AG10803 (cell line): ENCODE measurements around the gene FAM171A1.

ENCODE experiments used
- DNase-seq: peaks from one replicate; pipeline ENCODE4 v3.0.0; 2010; ENCODE audit warnings: low read depth
- H3K4me3 ChIP-seq: 2 replicates; pipeline ENCODE4 v1.5.1; 2011; ENCODE audit warnings: mild to moderate bottlenecking, low read length, control low read depth
- CTCF ChIP-seq: conservative IDR thresholded peaks from 2 replicates; pipeline ENCODE4 v1.5.1; 2011; ENCODE audit warnings: mild to moderate bottlenecking, low read length, control low read depth, inconsistent platforms

The FAM171A1 gene

DNA sequence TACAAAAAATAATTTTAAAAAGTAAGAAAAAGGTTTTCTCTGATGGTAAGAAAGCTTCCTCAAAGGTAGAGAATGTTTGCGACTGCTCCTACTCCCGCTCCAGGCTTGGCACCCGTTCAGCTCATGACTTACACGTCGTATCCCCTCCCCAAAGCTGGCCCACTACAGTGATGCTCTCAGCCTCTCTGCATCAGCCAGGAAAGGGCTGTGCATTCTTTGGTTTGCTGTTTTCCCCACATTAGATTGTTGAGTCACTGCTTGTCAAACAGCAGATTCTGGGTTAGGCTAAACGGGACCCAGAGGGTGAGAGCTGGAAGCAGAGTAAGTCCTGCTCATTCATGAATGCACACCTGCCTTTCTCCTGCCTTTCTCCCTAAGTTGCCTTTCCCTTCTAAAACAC, 147.9 kb downstream of the FAM171A1 start:
- H3K4me3 ChIP-seq = no peak overlapping the region
- TF ChIP-seq CTCF = no peak
- DNase-seq = peak; percentile 61

DNA sequence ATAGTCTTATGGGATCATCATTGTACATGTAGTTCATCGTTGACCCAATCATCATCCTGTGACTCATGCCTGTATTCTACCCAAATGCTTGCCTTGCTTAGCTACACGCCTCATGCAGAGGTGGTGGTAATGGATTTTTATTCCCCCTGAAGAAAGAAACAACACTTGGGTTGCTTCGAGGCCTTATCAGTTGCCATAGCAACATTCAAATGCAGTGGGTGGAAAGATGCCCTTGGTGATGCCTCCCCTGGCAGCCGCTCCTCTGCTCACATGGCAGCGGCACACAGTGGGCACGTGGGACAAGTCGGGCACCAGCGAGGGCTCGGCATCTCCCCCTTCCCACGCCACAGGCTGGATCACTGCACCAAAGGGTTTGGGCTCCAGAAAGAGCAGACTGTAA, 148.6 kb downstream of the FAM171A1 start:
- no peak for TF ChIP-seq CTCF
- no peak overlapping the region for H3K4me3 ChIP-seq
- DNase-seq = no peak

GRCh38 chr10:15220445-15220844, 150.6 kb downstream of the FAM171A1 start:
- TF ChIP-seq CTCF = no peak
- DNase-seq = no peak
- no peak overlapping the region for H3K4me3 ChIP-seq

DNA sequence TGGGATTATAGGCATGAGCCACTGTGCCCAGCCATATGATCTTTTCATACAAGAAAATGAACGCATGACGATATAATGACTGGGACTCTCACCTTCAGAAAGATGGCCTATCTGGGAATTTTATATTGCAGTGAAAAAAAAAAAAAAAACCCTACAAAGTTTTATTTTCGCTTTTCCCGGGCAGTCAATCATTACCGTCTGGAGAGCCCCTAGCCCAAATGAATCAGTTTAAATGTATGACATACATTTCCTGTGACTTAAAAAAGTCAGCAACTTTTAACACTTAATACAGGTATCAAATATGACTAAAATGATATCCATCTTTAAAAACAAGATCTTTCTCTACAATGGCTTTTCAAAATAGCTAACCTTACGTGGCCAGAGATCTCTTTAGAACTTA, 154.4 kb downstream of the FAM171A1 start:
- no peak for TF ChIP-seq CTCF
- H3K4me3 ChIP-seq = no peak overlapping the region
- DNase-seq = no peak

DNA sequence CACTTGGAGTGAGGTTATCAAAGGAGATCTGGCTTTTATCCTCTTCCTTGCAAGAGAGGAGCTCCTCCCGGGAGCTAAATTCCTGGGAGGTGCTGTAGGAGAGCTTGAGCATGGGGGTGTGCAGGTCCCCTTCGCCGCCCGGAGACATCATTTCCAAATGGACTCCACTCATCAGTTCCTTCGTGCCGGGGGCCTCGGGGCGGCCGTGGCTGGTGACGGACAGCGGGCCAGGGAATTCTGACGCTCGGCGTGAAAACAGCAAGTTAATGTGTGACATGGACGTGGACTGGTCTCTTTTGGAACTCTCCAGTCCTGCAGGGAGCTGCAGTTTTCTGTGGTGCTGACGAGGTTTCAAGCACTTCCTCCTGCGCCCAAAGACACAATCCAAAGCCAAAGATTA, 156.9 kb downstream of the FAM171A1 start:
- DNase-seq = no peak
- TF ChIP-seq CTCF = no peak
- no peak overlapping the region for H3K4me3 ChIP-seq

- TF ChIP-seq CTCF = no peak
- H3K4me3 ChIP-seq = no peak overlapping the region
- DNase-seq = no peak
These were observed 157.6 kb downstream of the FAM171A1 start for GRCh38 chr10:15213461-15213861.

- H3K4me3 ChIP-seq = no peak overlapping the region
- no peak for TF ChIP-seq CTCF
- DNase-seq = peak; percentile 78
These were observed 159.6 kb downstream of the FAM171A1 start for GRCh38 chr10:15211464-15211979.
